ENCODE measurements around the gene DACT1. TPM values are rescaled to one million over a fixed set of nuclear protein-coding genes. Genes with fewer than 3 reads are reported as not detected.
A peak's percentile ranks its signal among the peaks of the same experiment; 100 is the strongest.

Gene DACT1
- total RNA-seq, 2 donors from 2014 or later, result 3.5 to 21.2 TPM

DNA sequence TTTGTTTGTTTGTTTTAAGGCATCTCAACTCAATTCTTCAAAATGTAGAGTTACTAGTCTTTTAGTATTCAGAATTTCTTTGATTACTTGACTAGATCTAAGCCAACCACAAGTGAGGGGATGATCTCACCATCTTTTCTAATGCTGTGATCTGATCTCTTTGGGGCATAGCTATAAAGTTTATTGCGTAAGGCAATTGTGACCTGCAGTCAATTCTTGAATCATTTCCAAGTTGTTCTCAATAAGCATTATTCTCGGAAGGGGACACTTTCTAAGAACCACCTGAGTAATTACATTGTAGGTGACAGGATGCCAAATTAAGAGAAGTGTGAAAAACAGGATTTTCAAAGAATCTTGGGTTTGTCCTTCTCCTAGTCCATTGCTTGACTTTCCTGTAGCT lies 13.1 kb downstream of the DACT1 start:
- Histone ChIP-seq H3K36me3 (peaks cover 10% of the 10 kb centered on the region), H3K27ac (no peak overlapping the region), H3K9me3 (no peaks in the 10 kb centered on the region), H3K4me3 (no peak overlapping the region), H3K27me3 (no peaks in the 10 kb centered on the region), H3K4me1 (no peaks in the 10 kb centered on the region)
- DNase-seq (ENCODE audit: low spot score), result no peak
- TF ChIP-seq, protein P1, sequence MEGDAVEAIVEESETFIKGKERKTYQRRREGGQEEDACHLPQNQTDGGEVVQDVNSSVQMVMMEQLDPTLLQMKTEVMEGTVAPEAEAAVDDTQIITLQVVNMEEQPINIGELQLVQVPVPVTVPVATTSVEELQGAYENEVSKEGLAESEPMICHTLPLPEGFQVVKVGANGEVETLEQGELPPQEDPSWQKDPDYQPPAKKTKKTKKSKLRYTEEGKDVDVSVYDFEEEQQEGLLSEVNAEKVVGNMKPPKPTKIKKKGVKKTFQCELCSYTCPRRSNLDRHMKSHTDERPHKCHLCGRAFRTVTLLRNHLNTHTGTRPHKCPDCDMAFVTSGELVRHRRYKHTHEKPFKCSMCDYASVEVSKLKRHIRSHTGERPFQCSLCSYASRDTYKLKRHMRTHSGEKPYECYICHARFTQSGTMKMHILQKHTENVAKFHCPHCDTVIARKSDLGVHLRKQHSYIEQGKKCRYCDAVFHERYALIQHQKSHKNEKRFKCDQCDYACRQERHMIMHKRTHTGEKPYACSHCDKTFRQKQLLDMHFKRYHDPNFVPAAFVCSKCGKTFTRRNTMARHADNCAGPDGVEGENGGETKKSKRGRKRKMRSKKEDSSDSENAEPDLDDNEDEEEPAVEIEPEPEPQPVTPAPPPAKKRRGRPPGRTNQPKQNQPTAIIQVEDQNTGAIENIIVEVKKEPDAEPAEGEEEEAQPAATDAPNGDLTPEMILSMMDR (IDR thresholded peaks at IDR 0.05), result no peak

DNA sequence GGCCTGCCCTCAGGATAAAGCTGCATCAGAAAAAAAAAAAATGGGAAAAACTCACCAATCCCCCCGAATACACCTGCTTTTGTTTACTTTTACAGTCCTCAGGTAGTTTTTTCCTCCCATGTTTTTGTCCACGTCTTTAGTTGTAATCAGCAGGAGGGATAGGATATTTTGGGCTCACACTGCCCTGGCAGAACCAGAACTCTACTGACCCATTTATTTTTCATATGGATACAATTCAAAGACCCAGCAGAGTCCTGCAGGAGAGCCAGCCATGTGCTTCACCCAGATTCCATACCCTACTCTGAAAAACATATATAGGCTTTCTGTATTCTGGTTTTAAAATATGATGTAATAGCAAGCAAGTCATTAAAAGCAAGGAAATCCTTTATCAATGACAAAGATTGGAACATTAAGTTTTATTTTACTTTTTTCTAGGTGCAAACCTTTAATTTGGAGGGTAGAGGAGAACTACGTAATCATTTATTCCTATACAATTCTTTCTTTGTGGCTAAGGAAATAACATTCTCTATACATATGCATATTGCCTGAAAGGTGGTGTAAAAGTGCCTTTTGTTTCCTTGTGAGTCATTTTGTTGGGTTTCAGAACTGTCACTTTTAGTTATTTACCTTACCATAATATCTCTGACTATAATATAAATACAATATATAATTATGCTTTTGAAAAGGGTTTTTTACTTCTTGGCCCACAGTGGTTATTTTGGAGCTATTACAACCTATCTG lies 19.1 kb downstream of the DACT1 start:
- TF ChIP-seq, protein P1 (IDR thresholded peaks at IDR 0.05), result no peak
- H3K4me1 ChIP-seq, result no peaks in the 10 kb centered on the region
- no peaks in the 10 kb centered on the region for H3K27me3 ChIP-seq
- no peak overlapping the region for H3K4me3 ChIP-seq
- H3K36me3 ChIP-seq, result no peaks in the 10 kb centered on the region
- DNase-seq (ENCODE audit: low spot score), result no peak
- no peaks in the 10 kb centered on the region for H3K9me3 ChIP-seq
- no peak overlapping the region for H3K27ac ChIP-seq

DNA sequence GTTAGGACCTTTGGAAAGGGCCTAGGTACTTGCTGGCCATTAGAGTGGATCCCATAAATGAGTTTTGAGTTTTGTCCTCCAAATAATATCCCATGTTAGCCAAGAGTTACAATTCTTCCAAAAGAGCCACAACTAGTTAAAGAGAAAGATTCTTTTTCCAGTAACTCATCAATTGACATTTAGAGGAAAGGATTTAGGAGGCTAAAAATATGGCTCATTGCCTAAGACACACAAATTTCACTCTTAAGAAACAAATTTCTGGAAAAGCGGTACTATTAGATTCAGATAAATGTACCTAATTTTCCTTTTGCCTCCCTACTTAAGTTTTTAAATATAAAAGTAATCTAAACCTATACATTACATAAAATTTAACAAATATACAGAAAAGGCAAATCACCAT lies 21.3 kb downstream of the DACT1 start:
- TF ChIP-seq, protein P1 (IDR thresholded peaks at IDR 0.05), result no peak

DNA sequence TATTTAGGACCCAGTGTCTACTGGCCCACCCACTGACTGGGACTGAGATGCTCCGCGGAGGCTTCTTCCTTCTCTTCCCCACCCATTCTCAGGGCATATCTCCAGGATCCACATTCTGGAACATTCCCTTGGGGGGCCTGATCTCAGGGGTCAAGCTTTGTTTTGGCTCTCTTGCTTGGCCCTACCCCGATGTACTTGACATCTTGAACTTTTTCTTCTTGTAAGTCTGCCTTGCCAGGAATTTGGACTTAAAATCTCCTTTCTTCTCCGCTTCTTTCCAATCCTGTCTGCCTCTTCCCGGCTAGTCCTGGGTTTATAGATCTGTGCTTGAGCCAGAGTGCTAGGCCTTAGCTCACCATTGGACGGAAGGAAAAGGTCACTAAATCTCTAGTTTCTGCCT lies 22.1 kb downstream of the DACT1 start:
- DNase-seq (ENCODE audit: low spot score), result no peak
- no peaks in the 10 kb centered on the region for H3K36me3 ChIP-seq
- H3K9me3 ChIP-seq, result no peaks in the 10 kb centered on the region
- TF ChIP-seq, protein P1 (IDR thresholded peaks at IDR 0.05), result no peak
- H3K4me3 ChIP-seq, result no peak overlapping the region
- peaks cover 0 to 4% of the 10 kb centered on the region in 2 donors for H3K4me1 ChIP-seq
- no peaks in the 10 kb centered on the region for H3K27me3 ChIP-seq
- H3K27ac ChIP-seq, result peak overlapping the region in 1 of 2 donors; percentile 6

More for the DNA sequence above, 21.3 kb downstream of the DACT1 start:
- H3K27me3 ChIP-seq, result no peaks in the 10 kb centered on the region
- no peak overlapping the region for H3K27ac ChIP-seq
- no peaks in the 10 kb centered on the region for H3K36me3 ChIP-seq
- H3K9me3 ChIP-seq, result no peaks in the 10 kb centered on the region
- H3K4me1 ChIP-seq, result peaks cover 0 to 4% of the 10 kb centered on the region in 2 donors
- H3K4me3 ChIP-seq, result no peak overlapping the region
- no peak for DNase-seq (ENCODE audit: low spot score)

DNA sequence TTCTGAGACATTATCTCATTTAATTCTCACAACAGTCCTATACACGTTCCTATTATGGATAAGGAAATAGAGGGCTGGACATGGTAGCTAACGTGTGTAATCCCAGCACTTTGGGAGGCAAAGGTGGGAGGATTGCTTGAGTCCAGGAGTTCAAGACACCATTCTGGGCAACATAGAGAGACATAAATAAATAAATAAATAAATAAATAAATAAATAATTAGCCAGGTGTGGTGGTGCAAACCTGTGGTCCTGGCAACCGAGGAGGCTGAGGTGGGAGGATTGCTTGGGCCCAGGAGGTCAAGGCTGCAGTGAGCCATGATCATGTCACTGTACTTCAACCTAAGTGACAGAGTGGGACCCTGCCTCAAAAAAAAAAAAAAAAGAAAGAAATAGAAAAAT lies 22.6 kb downstream of the DACT1 start:
- Histone ChIP-seq H3K4me1 (peaks cover 0 to 4% of the 10 kb centered on the region in 2 donors), H3K36me3 (no peaks in the 10 kb centered on the region), H3K27me3 (no peaks in the 10 kb centered on the region), H3K27ac (peak overlapping the region in 1 of 2 donors; percentile 6), H3K4me3 (no peak overlapping the region), H3K9me3 (no peaks in the 10 kb centered on the region)
- no peak for DNase-seq (ENCODE audit: low spot score)
- TF ChIP-seq, protein P1 (IDR thresholded peaks at IDR 0.05), result no peak

DNA sequence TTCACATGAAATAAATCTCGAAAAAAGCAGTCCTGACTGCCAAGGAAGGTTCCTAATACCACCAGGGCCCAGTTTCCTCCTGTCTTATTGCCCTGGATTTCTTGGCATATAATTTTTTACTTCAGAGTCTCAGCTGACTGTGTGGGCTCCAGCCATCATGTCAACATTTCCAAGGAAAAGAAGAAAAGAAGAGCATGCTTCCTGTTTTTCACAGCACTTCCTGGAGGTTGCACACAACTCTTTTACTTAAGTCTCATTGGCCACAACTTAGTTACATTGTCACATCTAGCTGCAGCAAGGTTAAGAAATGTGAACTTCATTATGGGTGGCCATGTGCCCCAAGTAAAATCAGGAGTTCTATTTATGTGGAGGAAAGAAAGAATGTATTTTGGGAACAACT lies 24.3 kb downstream of the DACT1 start:
- no peak for DNase-seq (ENCODE audit: low spot score)
- H3K4me1 ChIP-seq, result peaks cover 0 to 4% of the 10 kb centered on the region in 2 donors
- no peaks in the 10 kb centered on the region for H3K36me3 ChIP-seq
- TF ChIP-seq, protein P1 (IDR thresholded peaks at IDR 0.05), result no peak
- H3K4me3 ChIP-seq, result no peak overlapping the region
- H3K27ac ChIP-seq, result no peak overlapping the region
- no peaks in the 10 kb centered on the region for H3K27me3 ChIP-seq
- H3K9me3 ChIP-seq, result no peaks in the 10 kb centered on the region

All from right atrium auricular region (tissue), 2 donors.